HepG2 (cell line): Measurements from ENCODE around the gene LENEP. TPM values are rescaled to one million over a fixed set of nuclear protein-coding genes. Genes with fewer than 3 reads are reported as not detected.

ENCODE experiments used
- HIVEP1 ChIP-seq: sonication (generic); formaldehyde crosslinking; IDR thresholded peaks from 2 replicates; pipeline ENCODE4 v1.4.0; 2020; ENCODE audit warnings: mild to moderate bottlenecking, missing genetic modification reagents
- ISX ChIP-seq: sonication (generic); formaldehyde crosslinking; conservative IDR thresholded peaks from 2 replicates; pipeline ENCODE4 v1.5.0; 2020; ENCODE audit warnings: missing genetic modification reagents
- NCOA5 ChIP-seq: sonication (generic); formaldehyde crosslinking; IDR thresholded peaks from 2 replicates; pipeline ENCODE4 v1.4.0; 2020; ENCODE audit warnings: missing genetic modification reagents
- TBX3 ChIP-seq: fragments of 450-650 bp; IDR thresholded peaks from 2 replicates; pipeline ENCODE4 v1.6.1; 2017; ENCODE audit warnings: antibody characterized with exemption, mild to moderate bottlenecking, inconsistent platforms, borderline replicate concordance
- ZFP36L2 ChIP-seq: sonication (generic); formaldehyde crosslinking; IDR thresholded peaks from 2 replicates; pipeline ENCODE4 v1.4.0; 2020; ENCODE audit warnings: missing genetic modification reagents
- ZNF496 ChIP-seq: sonication (generic); formaldehyde crosslinking; IDR thresholded peaks from 2 replicates; pipeline ENCODE4 v1.8.1; 2023; ENCODE audit warnings: mild to moderate bottlenecking, moderate library complexity, missing genetic modification reagents; ENCODE audit not compliant: insufficient replicate concordance
- ZNF792 ChIP-seq: IDR thresholded peaks from 2 replicates; pipeline ENCODE4 v1.6.1; 2016
- ZNF841 ChIP-seq: sonication (generic); formaldehyde crosslinking; IDR thresholded peaks from 2 replicates; pipeline ENCODE4 v1.8.1; 2023; ENCODE audit warnings: missing genetic modification reagents, borderline replicate concordance
- ZNF883 ChIP-seq: sonication (generic); formaldehyde crosslinking; IDR thresholded peaks from 2 replicates; pipeline ENCODE4 v1.5.1; 2020; ENCODE audit warnings: mild to moderate bottlenecking, missing genetic modification reagents; ENCODE audit errors: not compliant biosample characterization
- ZNF891 ChIP-seq: sonication (generic); formaldehyde crosslinking; IDR thresholded peaks from 2 replicates; pipeline ENCODE4 v1.5.0; 2020; ENCODE audit warnings: mild to moderate bottlenecking, missing genetic modification reagents
- ZSCAN12 ChIP-seq: sonication (generic); formaldehyde crosslinking; IDR thresholded peaks from 2 replicates; pipeline ENCODE4 v1.9.0; 2021; ENCODE audit warnings: mild to moderate bottlenecking, missing genetic modification reagents
- polyA plus RNA-seq, 8 experiments: library from polyadenylated mRNA; depleted of rRNA in 3 of 8; stranded (reverse) in 7 of 8; unstranded in 1 of 8; fragments of >200 nt; fragmentation: Illumina TruSeq in 4 of 8; extraction: Trizol in 4 of 8; gene quantifications; 2 replicates each; pipeline versions ENCODE4 v1.2.1 to v1.2.3, GENCODE V29; 2011 to 2016; ENCODE audit warnings: low read depth in 4 of 8, missing spikeins in 1 of 8, mixed read lengths in 1 of 8; ENCODE audit not compliant: insufficient read depth in 1 of 8
- total RNA-seq, 5 experiments: library from RNA; depleted of rRNA; stranded (reverse); fragments of >200 nt; fragmentation: Illumina TruSeq; extraction: Trizol; gene quantifications; 2 replicates each; pipeline ENCODE4 v1.2.3, GENCODE V29; 2016; ENCODE audit warnings: low read depth in 1 of 5
- TF ChIP-seq, protein P1 (sequence below): sonication (generic); formaldehyde crosslinking; IDR thresholded peaks from 2 replicates; pipeline ENCODE4 v1.4.0; 2020; ENCODE audit warnings: missing genetic modification reagents
- TF ChIP-seq, protein P2 (sequence below): sonication (generic); formaldehyde crosslinking; IDR thresholded peaks from 2 replicates; pipeline ENCODE4 v1.8.1; 2023; ENCODE audit warnings: mild to moderate bottlenecking, missing genetic modification reagents, borderline replicate concordance
- TF ChIP-seq, protein P3 (sequence below): sonication (generic); formaldehyde crosslinking; IDR thresholded peaks from 2 replicates; pipeline ENCODE4 v1.4.0; 2020; ENCODE audit warnings: mild to moderate bottlenecking, missing genetic modification reagents
- TF ChIP-seq, protein P4 (sequence below): sonication (generic); formaldehyde crosslinking; IDR thresholded peaks from 2 replicates; pipeline ENCODE4 v1.4.0; 2020; ENCODE audit warnings: mild to moderate bottlenecking, low read depth, missing genetic modification reagents

The LENEP gene
- total and polyA plus RNA-seq, 2 of the 13 experiments (the other 11 are each of a cell fraction or from before 2014, with no cell fraction given): 0.29 TPM; not detected in 1

DNA sequence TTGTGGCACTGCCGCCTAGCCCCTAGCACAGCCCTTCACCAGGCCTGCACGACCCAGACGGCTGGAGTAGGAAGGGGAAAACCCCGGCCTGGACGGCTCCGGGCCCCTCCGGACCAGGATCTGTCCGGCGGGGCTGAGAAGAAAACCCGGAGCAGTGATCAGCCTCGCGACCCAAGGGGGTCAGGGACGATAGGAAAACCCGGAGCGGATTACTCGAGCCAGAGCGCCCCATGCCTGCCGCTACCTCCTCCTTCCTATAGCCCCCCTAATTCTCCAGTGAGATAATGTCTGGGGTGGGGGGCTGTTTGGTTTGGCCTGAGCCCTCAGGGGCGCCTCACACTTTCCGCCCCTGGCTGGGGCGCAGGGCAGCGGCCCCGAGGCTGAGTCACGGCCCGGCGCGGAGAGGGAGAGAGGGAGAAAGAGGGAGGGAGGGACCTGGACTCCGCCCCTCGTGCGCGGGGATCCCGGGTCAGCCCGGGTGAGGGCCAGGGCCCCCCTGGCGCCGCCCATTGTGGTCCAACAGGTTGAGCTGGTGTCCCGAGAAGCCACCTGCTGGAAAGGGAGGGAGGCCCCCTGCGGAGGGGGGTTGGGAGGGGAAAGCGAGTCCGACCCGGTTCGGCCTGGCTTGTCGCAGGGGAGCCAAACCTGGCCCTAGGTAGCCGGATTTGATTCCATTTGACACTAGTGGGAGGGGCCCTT lies 7.5 kb downstream of the LENEP start (continued):
- TF ChIP-seq, protein P1, sequence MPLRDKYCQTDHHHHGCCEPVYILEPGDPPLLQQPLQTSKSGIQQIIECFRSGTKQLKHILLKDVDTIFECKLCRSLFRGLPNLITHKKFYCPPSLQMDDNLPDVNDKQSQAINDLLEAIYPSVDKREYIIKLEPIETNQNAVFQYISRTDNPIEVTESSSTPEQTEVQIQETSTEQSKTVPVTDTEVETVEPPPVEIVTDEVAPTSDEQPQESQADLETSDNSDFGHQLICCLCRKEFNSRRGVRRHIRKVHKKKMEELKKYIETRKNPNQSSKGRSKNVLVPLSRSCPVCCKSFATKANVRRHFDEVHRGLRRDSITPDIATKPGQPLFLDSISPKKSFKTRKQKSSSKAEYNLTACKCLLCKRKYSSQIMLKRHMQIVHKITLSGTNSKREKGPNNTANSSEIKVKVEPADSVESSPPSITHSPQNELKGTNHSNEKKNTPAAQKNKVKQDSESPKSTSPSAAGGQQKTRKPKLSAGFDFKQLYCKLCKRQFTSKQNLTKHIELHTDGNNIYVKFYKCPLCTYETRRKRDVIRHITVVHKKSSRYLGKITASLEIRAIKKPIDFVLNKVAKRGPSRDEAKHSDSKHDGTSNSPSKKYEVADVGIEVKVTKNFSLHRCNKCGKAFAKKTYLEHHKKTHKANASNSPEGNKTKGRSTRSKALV (CRISPR knock-in tag): peak; percentile 73; the same call in 1 of the 2 replicates
- TF ChIP-seq, protein P2, sequence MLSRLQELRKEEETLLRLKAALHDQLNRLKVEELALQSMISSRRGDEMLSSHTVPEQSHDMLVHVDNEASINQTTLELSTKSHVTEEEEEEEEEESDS (CRISPR knock-in tag): 0 out of 2 replicates have a peak, but pooled peaks have one; percentile 29
- TF ChIP-seq ZNF883 (CRISPR knock-in tag) (peak; percentile 54), ZFP36L2 (CRISPR knock-in tag) (no peak), TBX3 (peak; percentile 80; the same call in 1 of the 2 replicates), ZNF792 (CRISPR knock-in tag) (peak; percentile 68; the same call in 1 of the 2 replicates), ZNF891 (peak; percentile 27; the same call in 1 of the 2 replicates), ZSCAN12 (CRISPR knock-in tag) (no peak), HIVEP1 (CRISPR knock-in tag) (peak; percentile 99), ZNF496 (CRISPR knock-in tag) (no peak), NCOA5 (no peak), ZNF841 (CRISPR knock-in tag) (no peak), ISX (CRISPR knock-in tag) (peak; percentile 37; the same call in 1 of the 2 replicates)
- TF ChIP-seq, protein P3, sequence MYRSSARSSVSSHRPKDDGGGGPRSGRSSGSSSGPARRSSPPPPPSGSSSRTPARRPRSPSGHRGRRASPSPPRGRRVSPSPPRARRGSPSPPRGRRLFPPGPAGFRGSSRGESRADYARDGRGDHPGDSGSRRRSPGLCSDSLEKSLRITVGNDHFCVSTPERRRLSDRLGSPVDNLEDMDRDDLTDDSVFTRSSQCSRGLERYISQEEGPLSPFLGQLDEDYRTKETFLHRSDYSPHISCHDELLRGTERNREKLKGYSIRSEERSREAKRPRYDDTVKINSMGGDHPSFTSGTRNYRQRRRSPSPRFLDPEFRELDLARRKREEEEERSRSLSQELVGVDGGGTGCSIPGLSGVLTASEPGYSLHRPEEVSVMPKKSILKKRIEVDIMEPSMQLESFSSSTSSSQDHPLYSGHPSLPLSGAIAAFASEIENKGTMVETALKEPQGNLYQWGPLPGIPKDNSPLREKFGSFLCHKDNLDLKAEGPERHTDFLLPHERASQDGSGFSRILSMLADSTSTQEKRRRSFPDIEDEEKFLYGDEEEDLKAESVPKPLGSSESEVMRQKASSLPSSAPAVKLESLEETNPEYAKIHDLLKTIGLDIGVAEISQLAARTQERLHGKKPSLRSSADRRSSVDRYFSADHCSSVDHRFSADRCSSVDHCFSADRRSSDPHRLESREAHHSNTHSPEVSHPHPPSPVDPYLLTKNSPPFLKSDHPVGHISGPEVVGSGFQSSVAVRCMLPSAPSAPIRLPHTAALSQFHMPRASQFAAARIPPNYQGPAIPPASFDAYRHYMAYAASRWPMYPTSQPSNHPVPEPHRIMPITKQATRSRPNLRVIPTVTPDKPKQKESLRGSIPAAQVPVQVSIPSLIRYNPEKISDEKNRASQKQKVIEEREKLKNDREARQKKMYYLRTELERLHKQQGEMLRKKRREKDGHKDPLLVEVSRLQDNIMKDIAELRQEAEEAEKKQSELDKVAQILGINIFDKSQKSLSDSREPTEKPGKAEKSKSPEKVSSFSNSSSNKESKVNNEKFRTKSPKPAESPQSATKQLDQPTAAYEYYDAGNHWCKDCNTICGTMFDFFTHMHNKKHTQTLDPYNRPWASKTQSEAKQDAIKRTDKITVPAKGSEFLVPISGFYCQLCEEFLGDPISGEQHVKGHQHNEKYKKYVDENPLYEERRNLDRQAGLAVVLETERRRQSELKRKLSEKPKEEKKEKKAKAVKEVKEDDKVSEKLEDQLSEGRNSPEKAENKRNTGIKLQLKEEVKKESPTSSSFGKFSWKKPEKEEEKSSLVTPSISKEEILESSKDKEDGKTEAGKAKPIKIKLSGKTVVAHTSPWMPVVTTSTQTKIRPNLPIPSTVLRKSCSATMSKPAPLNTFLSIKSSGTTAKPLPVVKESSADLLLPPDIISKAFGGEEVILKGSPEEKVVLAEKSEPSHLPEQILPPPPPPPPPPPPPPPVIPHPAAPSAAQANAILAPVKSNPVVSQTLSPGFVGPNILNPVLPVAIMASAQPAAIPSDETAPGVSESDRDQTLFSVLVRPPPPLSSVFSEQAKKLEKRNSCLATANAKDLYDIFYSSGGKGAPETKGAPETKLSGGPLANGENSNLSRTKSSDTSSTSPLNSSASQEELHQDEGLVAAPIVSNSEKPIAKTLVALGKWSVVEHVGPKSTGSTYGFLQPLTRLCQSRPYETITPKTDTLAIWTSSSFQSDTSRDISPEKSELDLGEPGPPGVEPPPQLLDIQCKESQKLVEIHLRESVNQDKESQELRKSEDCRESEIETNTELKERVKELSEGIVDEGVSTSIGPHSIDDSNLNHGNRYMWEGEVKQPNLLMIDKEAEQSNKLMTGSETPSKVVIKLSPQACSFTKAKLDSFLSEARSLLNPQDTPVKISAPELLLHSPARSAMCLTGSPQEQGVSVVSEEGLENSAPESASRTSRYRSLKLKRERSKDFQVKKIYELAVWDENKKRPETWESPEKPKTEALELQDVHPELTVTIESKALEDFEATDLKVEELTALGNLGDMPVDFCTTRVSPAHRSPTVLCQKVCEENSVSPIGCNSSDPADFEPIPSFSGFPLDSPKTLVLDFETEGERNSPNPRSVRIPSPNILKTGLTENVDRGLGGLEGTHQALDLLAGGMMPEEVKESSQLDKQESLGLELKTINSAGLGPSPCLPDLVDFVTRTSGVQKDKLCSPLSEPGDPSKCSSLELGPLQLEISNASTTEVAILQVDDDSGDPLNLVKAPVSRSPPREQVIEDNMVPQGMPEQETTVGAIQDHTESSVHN (CRISPR knock-in tag): peak; percentile 80; the same call in 1 of the 2 replicates
- TF ChIP-seq, protein P4, sequence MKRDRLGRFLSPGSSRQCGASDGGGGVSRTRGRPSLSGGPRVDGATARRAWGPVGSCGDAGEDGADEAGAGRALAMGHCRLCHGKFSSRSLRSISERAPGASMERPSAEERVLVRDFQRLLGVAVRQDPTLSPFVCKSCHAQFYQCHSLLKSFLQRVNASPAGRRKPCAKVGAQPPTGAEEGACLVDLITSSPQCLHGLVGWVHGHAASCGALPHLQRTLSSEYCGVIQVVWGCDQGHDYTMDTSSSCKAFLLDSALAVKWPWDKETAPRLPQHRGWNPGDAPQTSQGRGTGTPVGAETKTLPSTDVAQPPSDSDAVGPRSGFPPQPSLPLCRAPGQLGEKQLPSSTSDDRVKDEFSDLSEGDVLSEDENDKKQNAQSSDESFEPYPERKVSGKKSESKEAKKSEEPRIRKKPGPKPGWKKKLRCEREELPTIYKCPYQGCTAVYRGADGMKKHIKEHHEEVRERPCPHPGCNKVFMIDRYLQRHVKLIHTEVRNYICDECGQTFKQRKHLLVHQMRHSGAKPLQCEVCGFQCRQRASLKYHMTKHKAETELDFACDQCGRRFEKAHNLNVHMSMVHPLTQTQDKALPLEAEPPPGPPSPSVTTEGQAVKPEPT (CRISPR knock-in tag): peak; percentile 100
